ENCODE data around the gene NCKAP5L.
"Not testable (repeated sequence)": the region's sequence is repeated elsewhere in the genome, so short reads cannot be mapped to it uniquely, and the experiment has no call there.

Gene NCKAP5L

GRCh38 chr12:49869816-49870500 lies 41.7 kb upstream of the NCKAP5L start:
- no peak for DNase-seq
- TF ChIP-seq POLR2A (IDR thresholded peaks at IDR 0.05; ENCODE audit: low read length) = no peak
- no peak for TF ChIP-seq GATA1 (IDR thresholded peaks at IDR 0.05; ENCODE audit: low read depth, low read length)

- TF ChIP-seq GATA1 (IDR thresholded peaks at IDR 0.05; ENCODE audit: low read depth, low read length) (peak; percentile 98), POLR2A (IDR thresholded peaks at IDR 0.05; ENCODE audit: low read length) (no peak)
- peak; percentile 96 to 99 for DNase-seq
These were observed 41.0 kb upstream of the NCKAP5L start for GRCh38 chr12:49868952-49869815.

- TF ChIP-seq GATA1 (IDR thresholded peaks at IDR 0.05; ENCODE audit: low read depth, low read length) (no peak), POLR2A (IDR thresholded peaks at IDR 0.05; ENCODE audit: low read length) (no peak)
- no peak for DNase-seq
These were observed 40.2 kb upstream of the NCKAP5L start for GRCh38 chr12:49868449-49868848.

GRCh38 chr12:49867570-49868341 lies 39.5 kb upstream of the NCKAP5L start:
- peak in 1 of 2 experiments; percentile 42 for DNase-seq
- no peak for TF ChIP-seq POLR2A (IDR thresholded peaks at IDR 0.05; ENCODE audit: low read length)
- TF ChIP-seq GATA1 (IDR thresholded peaks at IDR 0.05; ENCODE audit: low read depth, low read length) = no peak

GRCh38 chr12:49866859-49867569 lies 38.8 kb upstream of the NCKAP5L start:
- TF ChIP-seq GATA1 (IDR thresholded peaks at IDR 0.05; ENCODE audit: low read depth, low read length) = no peak
- TF ChIP-seq POLR2A (IDR thresholded peaks at IDR 0.05; ENCODE audit: low read length) = no peak
- DNase-seq = peak; percentile 74 to 87

- TF ChIP-seq POLR2A (IDR thresholded peaks at IDR 0.05; ENCODE audit: low read length) (no peak), GATA1 (IDR thresholded peaks at IDR 0.05; ENCODE audit: low read depth, low read length) (no peak)
- no peak for DNase-seq
These were observed 37.5 kb upstream of the NCKAP5L start for GRCh38 chr12:49865782-49866135.

GRCh38 chr12:49865109-49865781 lies 37.0 kb upstream of the NCKAP5L start:
- no peak for DNase-seq
- TF ChIP-seq GATA1 (IDR thresholded peaks at IDR 0.05; ENCODE audit: low read depth, low read length) (no peak), POLR2A (IDR thresholded peaks at IDR 0.05; ENCODE audit: low read length) (no peak)

- no peak for TF ChIP-seq POLR2A (IDR thresholded peaks at IDR 0.05; ENCODE audit: low read length)
- TF ChIP-seq GATA1 (IDR thresholded peaks at IDR 0.05; ENCODE audit: low read depth, low read length) = no peak
- no peak for DNase-seq
These were observed 36.5 kb upstream of the NCKAP5L start for GRCh38 chr12:49864798-49865090.

GRCh38 chr12:49863946-49864797 lies 36.0 kb upstream of the NCKAP5L start:
- TF ChIP-seq GATA1 (IDR thresholded peaks at IDR 0.05; ENCODE audit: low read depth, low read length) = no peak
- no peak for TF ChIP-seq POLR2A (IDR thresholded peaks at IDR 0.05; ENCODE audit: low read length)
- no peak for DNase-seq

- not testable (repeated sequence) for DNase-seq
These were observed 32.7 kb upstream of the NCKAP5L start for GRCh38 chr12:49860921-49861320.

- not testable (repeated sequence) for DNase-seq
These were observed 27.7 kb upstream of the NCKAP5L start for GRCh38 chr12:49855890-49856289.

- TF ChIP-seq POLR2A (IDR thresholded peaks at IDR 0.05; ENCODE audit: low read length) (no peak), GATA1 (IDR thresholded peaks at IDR 0.05; ENCODE audit: low read depth, low read length) (no peak)
These were observed 26.8 kb upstream of the NCKAP5L start for GRCh38 chr12:49854976-49855375.

GRCh38 chr12:49853671-49854070 lies 25.5 kb upstream of the NCKAP5L start:
- TF ChIP-seq POLR2A (IDR thresholded peaks at IDR 0.05; ENCODE audit: low read length) (no peak), GATA1 (IDR thresholded peaks at IDR 0.05; ENCODE audit: low read depth, low read length) (no peak)

More at GRCh38 chr12:49854976-49855375, 26.8 kb upstream of the NCKAP5L start:
- DNase-seq = no peak

More at GRCh38 chr12:49853671-49854070, 25.5 kb upstream of the NCKAP5L start:
- no peak for DNase-seq

All from erythroblast (primary cell).